Measurements from ENCODE around the gene STXBP1. TPM values are rescaled to one million over a fixed set of nuclear protein-coding genes. Genes with fewer than 3 reads are reported as not detected.

Gene STXBP1
- total RNA-seq, 1 donor from 2014 or later, result 44.9 TPM

DNA sequence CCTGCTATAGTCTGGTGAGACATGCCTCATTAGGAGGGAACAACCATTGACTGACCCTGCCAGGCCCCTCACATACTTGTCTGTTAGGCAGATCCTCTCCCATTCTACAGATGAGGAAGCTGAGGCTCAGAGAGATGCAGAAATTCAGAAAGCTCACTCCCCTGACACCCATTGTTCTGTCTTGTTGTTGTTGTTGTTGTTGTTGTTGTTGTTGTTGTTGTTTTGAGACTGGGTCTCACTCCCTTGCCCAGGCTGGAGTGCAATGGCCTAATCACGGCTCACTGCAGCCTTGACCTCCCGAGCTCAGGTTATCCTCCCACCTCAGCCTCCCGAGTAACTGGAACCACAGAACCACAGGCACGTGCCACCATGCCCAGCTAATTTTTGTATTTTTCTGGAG is 81.6 kb downstream of the STXBP1 start:
- TF ChIP-seq, protein P1, sequence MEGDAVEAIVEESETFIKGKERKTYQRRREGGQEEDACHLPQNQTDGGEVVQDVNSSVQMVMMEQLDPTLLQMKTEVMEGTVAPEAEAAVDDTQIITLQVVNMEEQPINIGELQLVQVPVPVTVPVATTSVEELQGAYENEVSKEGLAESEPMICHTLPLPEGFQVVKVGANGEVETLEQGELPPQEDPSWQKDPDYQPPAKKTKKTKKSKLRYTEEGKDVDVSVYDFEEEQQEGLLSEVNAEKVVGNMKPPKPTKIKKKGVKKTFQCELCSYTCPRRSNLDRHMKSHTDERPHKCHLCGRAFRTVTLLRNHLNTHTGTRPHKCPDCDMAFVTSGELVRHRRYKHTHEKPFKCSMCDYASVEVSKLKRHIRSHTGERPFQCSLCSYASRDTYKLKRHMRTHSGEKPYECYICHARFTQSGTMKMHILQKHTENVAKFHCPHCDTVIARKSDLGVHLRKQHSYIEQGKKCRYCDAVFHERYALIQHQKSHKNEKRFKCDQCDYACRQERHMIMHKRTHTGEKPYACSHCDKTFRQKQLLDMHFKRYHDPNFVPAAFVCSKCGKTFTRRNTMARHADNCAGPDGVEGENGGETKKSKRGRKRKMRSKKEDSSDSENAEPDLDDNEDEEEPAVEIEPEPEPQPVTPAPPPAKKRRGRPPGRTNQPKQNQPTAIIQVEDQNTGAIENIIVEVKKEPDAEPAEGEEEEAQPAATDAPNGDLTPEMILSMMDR (IDR thresholded peaks at IDR 0.05), result no peak
- Mint-ChIP-seq H3K9me3 (ENCODE audit: unreplicated experiment) (no peaks in the 10 kb centered on the region), H3K27ac (ENCODE audit: unreplicated experiment) (no peak overlapping the region), H3K4me1 (ENCODE audit: unreplicated experiment) (peaks cover 8% of the 10 kb centered on the region), H3K36me3 (ENCODE audit: unreplicated experiment) (peaks cover 31% of the 10 kb centered on the region), H3K27me3 (ENCODE audit: unreplicated experiment) (no peaks in the 10 kb centered on the region), H3K4me3 (ENCODE audit: unreplicated experiment) (no peak overlapping the region)
- no peak for DNase-seq (ENCODE audit: extremely low spot score, unreplicated experiment)

- Mint-ChIP-seq H3K4me1 (ENCODE audit: unreplicated experiment) (peaks cover 14% of the 10 kb centered on the region), H3K36me3 (ENCODE audit: unreplicated experiment) (peaks cover 23% of the 10 kb centered on the region), H3K27ac (ENCODE audit: unreplicated experiment) (no peak overlapping the region), H3K4me3 (ENCODE audit: unreplicated experiment) (no peak overlapping the region), H3K27me3 (ENCODE audit: unreplicated experiment) (no peaks in the 10 kb centered on the region), H3K9me3 (ENCODE audit: unreplicated experiment) (no peaks in the 10 kb centered on the region)
- TF ChIP-seq, protein P1 (IDR thresholded peaks at IDR 0.05), result no peak
- DNase-seq (ENCODE audit: extremely low spot score, unreplicated experiment), result no peak
These were observed 83.0 kb downstream of the STXBP1 start for GRCh38 chr9:127694890-127695720.

GRCh38 chr9:127697575-127697974 is 85.5 kb downstream of the STXBP1 start:
- Mint-ChIP-seq H3K9me3 (ENCODE audit: unreplicated experiment) (no peaks in the 10 kb centered on the region), H3K4me1 (ENCODE audit: unreplicated experiment) (peaks cover 14% of the 10 kb centered on the region), H3K27me3 (ENCODE audit: unreplicated experiment) (no peaks in the 10 kb centered on the region), H3K4me3 (ENCODE audit: unreplicated experiment) (no peak overlapping the region), H3K36me3 (ENCODE audit: unreplicated experiment) (peaks cover 4% of the 10 kb centered on the region), H3K27ac (ENCODE audit: unreplicated experiment) (peak overlapping the region; percentile 6)
- TF ChIP-seq, protein P1 (IDR thresholded peaks at IDR 0.05), result no peak
- no peak for DNase-seq (ENCODE audit: extremely low spot score, unreplicated experiment)

- no peak for DNase-seq (ENCODE audit: extremely low spot score, unreplicated experiment)
- H3K27me3 Mint-ChIP-seq (ENCODE audit: unreplicated experiment), result no peaks in the 10 kb centered on the region
- peaks cover 14% of the 10 kb centered on the region for H3K4me1 Mint-ChIP-seq (ENCODE audit: unreplicated experiment)
- H3K9me3 Mint-ChIP-seq (ENCODE audit: unreplicated experiment), result no peaks in the 10 kb centered on the region
- peak overlapping the region; percentile 24 for H3K27ac Mint-ChIP-seq (ENCODE audit: unreplicated experiment)
- no peak overlapping the region for H3K4me3 Mint-ChIP-seq (ENCODE audit: unreplicated experiment)
- TF ChIP-seq, protein P1 (IDR thresholded peaks at IDR 0.05), result no peak
- H3K36me3 Mint-ChIP-seq (ENCODE audit: unreplicated experiment), result peaks cover 4% of the 10 kb centered on the region
These were observed 86.3 kb downstream of the STXBP1 start for GRCh38 chr9:127698386-127698785.

DNA sequence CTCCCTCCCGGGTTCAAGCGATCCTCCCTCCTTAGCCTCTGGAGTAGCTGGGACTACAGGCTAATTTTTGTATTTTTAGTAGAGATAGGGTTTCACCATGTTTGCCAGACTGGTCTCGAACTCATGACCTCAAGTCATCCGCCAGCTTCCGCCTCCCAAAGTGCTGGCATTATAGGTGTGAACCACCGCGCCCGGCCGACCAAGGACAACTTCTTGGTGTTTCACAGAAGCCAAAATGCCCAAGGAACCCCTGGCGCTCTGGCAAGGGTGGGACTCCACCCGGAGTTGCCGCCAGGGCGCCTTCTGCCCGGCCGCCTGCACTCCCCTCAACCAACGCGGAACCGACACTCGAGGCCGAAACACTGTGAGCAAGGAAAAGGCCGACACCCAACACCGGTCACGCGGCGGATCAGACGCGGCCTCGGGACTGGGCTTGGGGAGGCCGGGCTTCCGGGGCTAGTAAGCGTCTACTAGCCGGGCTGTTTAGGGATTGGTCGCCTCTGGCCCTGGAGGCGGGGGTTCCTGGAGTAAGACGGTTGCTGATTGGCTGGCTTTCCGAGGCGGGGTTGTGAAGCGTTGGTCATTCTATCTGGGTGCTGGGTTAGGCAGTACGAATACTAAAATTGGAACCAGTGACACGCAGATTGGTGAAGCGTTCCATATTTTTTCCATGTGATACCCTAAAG is 87.1 kb downstream of the STXBP1 start:
- Mint-ChIP-seq H3K9me3 (ENCODE audit: unreplicated experiment) (no peaks in the 10 kb centered on the region), H3K4me3 (ENCODE audit: unreplicated experiment) (peak overlapping the region; percentile 52), H3K36me3 (ENCODE audit: unreplicated experiment) (peaks cover 4% of the 10 kb centered on the region), H3K27me3 (ENCODE audit: unreplicated experiment) (no peaks in the 10 kb centered on the region), H3K27ac (ENCODE audit: unreplicated experiment) (peak overlapping the region; percentile 80), H3K4me1 (ENCODE audit: unreplicated experiment) (peaks cover 14% of the 10 kb centered on the region)
- TF ChIP-seq, protein P1 (IDR thresholded peaks at IDR 0.05), result no peak
- peak; percentile 94 for DNase-seq (ENCODE audit: extremely low spot score, unreplicated experiment)

All from osteocyte (in vitro differentiated cells).